Measurements from ENCODE around the gene DUSP28. TPM values are rescaled to one million over a fixed set of nuclear protein-coding genes. Genes with fewer than 3 reads are reported as not detected.
"Not testable (repeated sequence)": the region's sequence is repeated elsewhere in the genome, so short reads cannot be mapped to it uniquely, and the experiment has no call there.

DUSP28 gene
- polyA plus RNA-seq, 4 donors = 6.3 to 9.6 (median 8.1) TPM

GRCh38 chr2:240526521-240526920, 33.6 kb upstream of the DUSP28 start:
- DNase-seq (ENCODE audit: low read depth in 4 of 4, low spot score in 3 of 4) = no peak

- no peak for DNase-seq (ENCODE audit: low read depth in 4 of 4, low spot score in 3 of 4)
These were observed 32.9 kb upstream of the DUSP28 start for GRCh38 chr2:240527153-240527750.

- DNase-seq (ENCODE audit: low read depth in 4 of 4, low spot score in 3 of 4) = no peak
These were observed 31.6 kb upstream of the DUSP28 start for GRCh38 chr2:240528406-240529040.

- no peak for DNase-seq (ENCODE audit: low read depth in 4 of 4, low spot score in 3 of 4)
These were observed 30.7 kb upstream of the DUSP28 start for GRCh38 chr2:240529344-240529999.

- no peak for DNase-seq (ENCODE audit: low read depth in 4 of 4, low spot score in 3 of 4)
These were observed 30.0 kb upstream of the DUSP28 start for GRCh38 chr2:240530181-240530580.

GRCh38 chr2:240531038-240531437, 29.1 kb upstream of the DUSP28 start:
- no peak for DNase-seq (ENCODE audit: low read depth in 4 of 4, low spot score in 3 of 4)

- no peak for DNase-seq (ENCODE audit: low read depth in 4 of 4, low spot score in 3 of 4)
These were observed 28.0 kb upstream of the DUSP28 start for GRCh38 chr2:240532031-240532775.

- no peak for DNase-seq (ENCODE audit: low read depth in 4 of 4, low spot score in 3 of 4)
These were observed 22.0 kb upstream of the DUSP28 start for GRCh38 chr2:240538031-240538780.

- not testable (repeated sequence) for DNase-seq (ENCODE audit: low read depth in 4 of 4, low spot score in 3 of 4)
These were observed 21.1 kb upstream of the DUSP28 start for GRCh38 chr2:240539101-240539500.

GRCh38 chr2:240539906-240540305, 20.3 kb upstream of the DUSP28 start:
- no peak for DNase-seq (ENCODE audit: low read depth in 4 of 4, low spot score in 3 of 4)

GRCh38 chr2:240551288-240551687, 8.9 kb upstream of the DUSP28 start:
- DNase-seq (ENCODE audit: low read depth in 4 of 4, low spot score in 3 of 4) = no peak

- no peak for DNase-seq (ENCODE audit: low read depth in 4 of 4, low spot score in 3 of 4)
These were observed 8.3 kb upstream of the DUSP28 start for GRCh38 chr2:240551811-240552210.

- DNase-seq (ENCODE audit: low read depth in 4 of 4, low spot score in 3 of 4) = no peak
These were observed 6.1 kb upstream of the DUSP28 start for GRCh38 chr2:240553956-240554480.

GRCh38 chr2:240554767-240555493, 5.2 kb upstream of the DUSP28 start:
- no peak for DNase-seq (ENCODE audit: low read depth in 4 of 4, low spot score in 3 of 4)

- no peak for DNase-seq (ENCODE audit: low read depth in 4 of 4, low spot score in 3 of 4)
These were observed 4.5 kb upstream of the DUSP28 start for GRCh38 chr2:240555541-240556250.

- no peak for DNase-seq (ENCODE audit: low read depth in 4 of 4, low spot score in 3 of 4)
These were observed 3.5 kb upstream of the DUSP28 start for GRCh38 chr2:240556553-240557100.

- DNase-seq (ENCODE audit: low read depth in 4 of 4, low spot score in 3 of 4) = no peak
These were observed 2.9 kb upstream of the DUSP28 start for GRCh38 chr2:240557101-240557751.

- DNase-seq (ENCODE audit: low read depth in 4 of 4, low spot score in 3 of 4) = no peak
These were observed 2.3 kb upstream of the DUSP28 start, which contains the start of gene ANKMY1 for GRCh38 chr2:240557808-240558207. TSS of gene ANKMY1 (minus strand) at chr2:240557988. CDS start at chr2:240557335, 653 bp downstream.
